Smooth muscle cell (in vitro differentiated cells): ENCODE results near the gene MBD5. TPM values are rescaled to one million over a fixed set of nuclear protein-coding genes. Genes with fewer than 3 reads are reported as not detected.

ENCODE experiments used
- DNase-seq: peaks from one replicate; lab custom pipeline; 2025; ENCODE audit not compliant: unreplicated experiment; lab: John Stamatoyannopoulos, UW
- H2AFZ ChIP-seq: fragments of 200-600 bp; sonication (generic); 2 replicates; pipeline ENCODE4 v1.6.0; 2016; ENCODE audit warnings: antibody characterized with exemption, low read depth, mild to moderate bottlenecking
- H3F3A ChIP-seq: fragments of 200-600 bp; sonication (generic); 2 replicates; pipeline ENCODE4 v1.6.0; 2017; ENCODE audit warnings: antibody characterized with exemption, low read depth
- H3K27ac ChIP-seq: fragments of 200-600 bp; sonication (generic); 2 replicates; pipeline ENCODE4 v1.5.1; 2016; ENCODE audit warnings: low read depth, mild to moderate bottlenecking
- H3K27me3 ChIP-seq: fragments of 200-600 bp; sonication (generic); 2 replicates; pipeline ENCODE4 v1.6.1; 2016; ENCODE audit warnings: low read depth, mild to moderate bottlenecking
- H3K36me3 ChIP-seq: fragments of 200-600 bp; sonication (generic); 2 replicates; pipeline ENCODE4 v1.5.1; 2016; ENCODE audit warnings: low read depth
- H3K4me1 ChIP-seq: fragments of 200-600 bp; sonication (generic); 2 replicates; pipeline ENCODE4 v1.5.1; 2016; ENCODE audit warnings: low read depth
- H3K4me2 ChIP-seq: fragments of 200-600 bp; sonication (generic); 2 replicates; pipeline ENCODE4 v1.6.0; 2016; ENCODE audit warnings: mild to moderate bottlenecking
- H3K4me3 ChIP-seq: fragments of 200-600 bp; sonication (generic); 2 replicates; pipeline ENCODE4 v1.5.1; 2016; ENCODE audit warnings: mild to moderate bottlenecking
- H3K79me2 ChIP-seq: fragments of 200-600 bp; sonication (generic); 2 replicates; pipeline ENCODE4 v1.6.0; 2016; ENCODE audit warnings: low read depth, mild to moderate bottlenecking
- H3K9ac ChIP-seq: fragments of 200-600 bp; sonication (generic); 2 replicates; pipeline ENCODE4 v1.6.0; 2016; ENCODE audit warnings: low read depth
- H3K9me3 ChIP-seq: fragments of 200-600 bp; sonication (generic); replicated peaks from 2 replicates; pipeline ENCODE4 v1.5.1; 2016; ENCODE audit warnings: low read depth
- H4K20me1 ChIP-seq: fragments of 200-600 bp; sonication (generic); 2 replicates; pipeline ENCODE4 v1.6.0; 2016; ENCODE audit warnings: low read depth
- CTCF ChIP-seq: fragments of 200-600 bp; sonication (generic); IDR thresholded peaks from 2 replicates; pipeline ENCODE4 v1.5.1; 2017; ENCODE audit warnings: borderline replicate concordance, mild to moderate bottlenecking, antibody characterized with exemption; ENCODE audit not compliant: insufficient read depth, poor library complexity, severe bottlenecking
- WGBS: methylation state at CpG from one replicate; pipeline ENCODE4 v1.1.7; 2016; ENCODE audit warnings: low lambda C conversion rate; 5-methylcytosine and 5-hydroxymethylcytosine counted together
- polyA plus RNA-seq: library from polyadenylated mRNA; unstranded; fragments of >200 nt; fragmentation: Nextera tagmentation; extraction: Ambion mirVana; gene quantifications from 2 replicates; pipeline ENCODE4 v1.2.1, GENCODE V29; 2016
- total RNA-seq: library from RNA; depleted of rRNA; stranded (reverse); fragments of >200 nt; gene quantifications from 2 replicates; pipeline ENCODE4 v1.2.3, GENCODE V29; 2014

MBD5 gene
- total and polyA plus RNA-seq, 2 experiments from 2014 or later = 25.7 to 31.2 TPM

GRCh38 chr2:148430101-148430500 lies 409.2 kb downstream of the MBD5 start:
- no peak for TF ChIP-seq CTCF
- Histone ChIP-seq H3K4me2 (no peak overlapping the region), H3F3A (no peaks in the 10 kb centered on the region), H4K20me1 (peaks cover 28% of the 10 kb centered on the region), H2AFZ (no peak overlapping the region), H3K27me3 (no peaks in the 10 kb centered on the region), H3K36me3 (no peaks in the 10 kb centered on the region), H3K9ac (no peak overlapping the region), H3K27ac (no peak overlapping the region), H3K9me3 (no peaks in the 10 kb centered on the region), H3K4me3 (no peak overlapping the region), H3K79me2 (no peaks in the 10 kb centered on the region), H3K4me1 (no peaks in the 10 kb centered on the region)
- 58% methylated on average over 1 of the region's 1 CpG for WGBS
- no peak for DNase-seq

DNA sequence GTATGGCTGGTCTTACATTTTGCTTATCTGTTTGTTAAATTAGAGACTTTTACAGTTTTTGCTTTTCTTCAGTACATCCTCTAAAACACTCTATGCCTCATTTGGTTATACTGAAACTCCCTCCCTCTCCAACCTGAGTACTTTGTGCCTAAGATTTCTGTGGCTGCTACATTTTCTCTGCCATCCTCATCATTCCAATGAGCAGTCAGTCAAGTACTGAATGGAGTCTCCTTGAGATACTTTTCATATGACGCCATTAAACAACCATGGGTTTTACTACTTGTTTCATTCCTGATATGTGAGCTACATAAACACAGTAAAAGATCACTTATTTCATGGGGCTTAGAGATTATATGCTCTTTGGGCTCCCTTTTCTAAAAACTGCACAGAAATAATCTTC lies 427.0 kb downstream of the MBD5 start:
- no peak overlapping the region for H3K9ac ChIP-seq
- 86% methylated on average over 1 of the region's 1 CpG for WGBS
- no peaks in the 10 kb centered on the region for H3F3A ChIP-seq
- no peak overlapping the region for H3K4me2 ChIP-seq
- no peak for TF ChIP-seq CTCF
- no peak overlapping the region for H3K27ac ChIP-seq
- H3K4me1 ChIP-seq = no peaks in the 10 kb centered on the region
- H4K20me1 ChIP-seq = peaks cover 38% of the 10 kb centered on the region
- H2AFZ ChIP-seq = no peak overlapping the region
- H3K4me3 ChIP-seq = no peak overlapping the region
- H3K79me2 ChIP-seq = no peaks in the 10 kb centered on the region
- no peak for DNase-seq
- H3K36me3 ChIP-seq = no peaks in the 10 kb centered on the region
- no peaks in the 10 kb centered on the region for H3K27me3 ChIP-seq
- H3K9me3 ChIP-seq = no peaks in the 10 kb centered on the region

- no peaks in the 10 kb centered on the region for H3K36me3 ChIP-seq
Observed at GRCh38 chr2:148450531-148450930, 429.6 kb downstream of the MBD5 start.

More at GRCh38 chr2:148450531-148450930, 429.6 kb downstream of the MBD5 start:
- H3K79me2 ChIP-seq = no peaks in the 10 kb centered on the region
- no peaks in the 10 kb centered on the region for H3K9me3 ChIP-seq
- peaks cover 48% of the 10 kb centered on the region for H4K20me1 ChIP-seq
- 88% methylated on average over 3 of the region's 3 CpGs for WGBS
- H2AFZ ChIP-seq = no peak overlapping the region
- H3F3A ChIP-seq = no peaks in the 10 kb centered on the region
- TF ChIP-seq CTCF = no peak
- no peak overlapping the region for H3K9ac ChIP-seq
- no peak overlapping the region for H3K27ac ChIP-seq
- no peak overlapping the region for H3K4me2 ChIP-seq
- H3K27me3 ChIP-seq = no peaks in the 10 kb centered on the region
- H3K4me1 ChIP-seq = peaks cover 9% of the 10 kb centered on the region
- no peak for DNase-seq
- no peak overlapping the region for H3K4me3 ChIP-seq
